NCI-H2107 treated with DMSO at 0.1 percent for 48 hours (cell line): ENCODE measurements around the gene BMI1.

ENCODE experiments used
- DNase-seq: peaks from one replicate; lab custom pipeline; 2025; ENCODE audit not compliant: unreplicated experiment; lab: John Stamatoyannopoulos, UW

The BMI1 gene

DNA sequence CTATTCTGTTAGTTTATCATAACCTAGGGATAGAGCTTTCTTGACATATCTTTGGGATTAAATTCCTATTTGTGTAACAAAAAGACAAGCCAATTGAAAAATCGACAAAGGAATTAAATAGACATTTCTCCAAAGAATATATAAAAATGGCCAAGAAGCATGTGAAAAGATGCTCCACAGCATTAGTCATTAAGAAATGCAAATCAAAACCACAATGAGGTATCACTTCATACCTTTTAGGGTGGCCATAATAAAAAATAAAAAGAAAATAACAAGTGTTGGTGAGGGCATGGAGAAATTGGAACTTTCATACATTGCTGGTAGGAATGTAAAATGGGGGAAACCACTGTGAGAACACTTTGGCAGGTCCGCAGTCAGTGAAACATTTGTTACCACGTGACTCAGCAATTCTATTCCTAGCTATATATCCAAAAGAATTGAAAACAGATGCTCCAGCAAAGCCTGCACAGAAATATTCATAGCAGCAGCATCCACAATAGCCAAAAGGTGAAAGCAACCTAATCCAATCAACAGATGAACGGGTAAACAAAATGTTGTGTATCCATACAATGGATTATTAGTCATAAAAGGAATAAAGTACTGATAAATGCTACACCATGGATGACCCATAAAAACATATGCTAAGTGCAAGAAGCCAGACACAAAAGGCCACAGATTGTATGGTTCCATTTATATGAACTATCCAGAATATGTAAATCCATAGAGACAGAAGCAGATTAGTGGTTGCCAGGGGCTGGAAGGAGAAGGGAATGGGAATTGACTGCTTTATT, 44.9 kb downstream of the BMI1 start:
- DNase-seq = no peak

DNA sequence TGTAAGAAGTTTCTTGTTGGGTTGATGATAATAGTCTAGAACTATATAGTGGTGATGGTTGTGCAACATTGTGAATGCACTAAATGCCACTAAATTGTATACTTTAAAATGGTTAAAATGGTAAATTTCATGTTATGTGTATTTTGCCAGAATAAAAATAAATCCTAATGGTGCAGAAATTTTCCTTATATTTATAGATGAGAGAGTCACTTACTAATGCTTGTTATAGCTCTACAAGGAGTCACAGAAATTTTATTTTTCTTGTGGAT, 45.5 kb downstream of the BMI1 start:
- no peak for DNase-seq

DNA sequence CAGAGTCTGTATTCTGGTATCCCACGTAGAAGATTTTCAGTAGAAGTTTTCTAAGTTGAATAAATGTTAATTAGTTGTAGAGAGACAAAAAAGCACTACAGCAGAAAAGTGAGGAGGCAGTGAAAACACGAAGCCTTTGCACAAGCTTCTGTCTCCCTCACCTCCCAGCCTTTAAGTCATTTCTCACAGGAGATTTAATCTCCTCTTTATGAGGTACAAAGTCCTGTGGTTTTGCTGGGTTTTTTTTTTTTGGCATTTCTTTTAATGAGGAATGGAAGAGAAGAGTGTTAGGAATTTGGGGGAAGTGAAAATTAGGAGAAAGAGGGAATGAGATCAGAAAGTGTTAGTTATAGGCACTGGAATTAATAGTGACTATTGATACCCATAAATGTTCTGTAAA, 45.9 kb downstream of the BMI1 start:
- DNase-seq = no peak

DNA sequence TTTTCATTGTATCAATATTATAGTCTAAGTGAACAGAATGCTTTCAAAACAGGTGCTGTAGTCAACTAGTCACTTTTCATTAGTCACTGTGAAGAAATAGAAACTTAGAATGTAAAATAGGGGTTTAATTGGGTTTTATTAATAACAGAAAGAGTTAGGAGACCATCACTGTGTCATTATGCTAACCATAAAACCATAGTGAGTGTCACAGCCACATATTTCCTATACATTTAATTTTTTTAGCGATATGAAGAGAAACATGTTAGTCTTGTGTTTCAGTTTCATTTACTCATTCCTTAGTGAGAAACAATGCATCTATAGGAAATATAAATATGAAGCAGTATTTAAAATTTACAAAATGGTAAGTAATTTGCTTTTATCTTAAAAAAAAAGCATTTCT, 46.6 kb downstream of the BMI1 start:
- no peak for DNase-seq

DNA sequence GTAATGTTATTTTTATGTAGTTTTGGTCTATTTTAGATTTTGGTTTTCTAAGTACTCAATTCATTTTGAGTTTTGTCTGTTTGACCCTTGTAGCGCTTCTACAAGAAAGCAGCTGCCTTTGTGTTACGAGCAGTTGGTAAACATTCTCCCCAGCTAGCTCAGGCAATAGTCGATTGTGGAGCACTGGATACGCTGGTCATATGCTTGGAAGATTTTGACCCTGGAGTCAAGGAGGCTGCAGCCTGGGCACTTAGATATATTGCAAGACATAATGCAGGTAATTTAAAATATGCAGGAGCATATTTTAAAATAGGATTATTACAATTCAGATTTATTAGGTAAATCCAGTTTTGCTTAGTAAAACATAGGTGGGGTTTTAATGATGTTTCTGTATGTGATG, 47.5 kb downstream of the BMI1 start:
- no peak for DNase-seq

DNA sequence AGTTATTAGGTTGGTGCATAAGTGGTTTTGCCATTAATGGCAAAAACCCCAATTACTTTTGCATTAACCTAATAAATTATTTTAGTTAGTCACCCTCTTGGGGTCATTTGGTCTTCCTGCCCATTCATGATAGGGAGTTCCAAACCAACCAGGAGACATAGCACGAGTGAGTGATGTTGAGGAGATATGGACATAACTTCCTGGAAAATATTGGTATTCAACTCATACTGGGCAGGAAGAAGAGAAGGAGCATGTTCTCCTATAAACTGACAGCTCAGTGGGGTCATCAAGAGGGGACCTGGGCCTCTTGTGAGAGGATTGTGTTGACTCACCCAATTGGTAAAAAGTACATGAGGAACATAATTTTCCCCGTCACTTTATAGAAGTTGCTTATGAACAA, 48.1 kb downstream of the BMI1 start:
- no peak for DNase-seq

DNA sequence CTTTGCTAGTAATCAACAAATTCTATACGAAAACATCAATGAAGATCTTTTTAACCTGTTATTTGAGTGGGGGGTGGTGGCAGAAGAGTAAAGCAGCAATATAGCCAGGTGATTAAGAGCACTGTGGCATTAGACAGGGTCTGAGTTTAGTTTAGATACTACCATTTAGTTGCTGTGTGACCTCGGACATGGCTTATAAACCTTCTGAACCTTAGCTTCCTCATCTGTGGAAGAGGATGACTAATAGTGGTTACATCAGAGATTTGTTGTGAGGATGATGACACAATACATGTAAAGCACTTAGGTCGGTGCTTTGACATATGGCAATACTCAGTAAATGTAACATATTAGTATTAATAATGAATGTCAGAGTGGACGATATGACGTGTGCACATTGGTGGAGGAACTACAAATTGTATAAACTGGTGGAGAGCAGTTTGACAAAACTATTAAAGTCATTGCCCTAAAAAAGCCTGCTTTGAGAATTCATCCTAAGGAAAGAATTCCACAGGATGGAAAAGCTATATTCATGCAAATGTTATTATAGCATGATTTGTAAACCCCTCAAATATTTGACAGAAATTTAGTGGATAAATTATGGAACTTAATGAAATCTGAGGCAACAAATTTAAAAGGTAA, 48.7 kb downstream of the BMI1 start:
- DNase-seq = no peak

DNA sequence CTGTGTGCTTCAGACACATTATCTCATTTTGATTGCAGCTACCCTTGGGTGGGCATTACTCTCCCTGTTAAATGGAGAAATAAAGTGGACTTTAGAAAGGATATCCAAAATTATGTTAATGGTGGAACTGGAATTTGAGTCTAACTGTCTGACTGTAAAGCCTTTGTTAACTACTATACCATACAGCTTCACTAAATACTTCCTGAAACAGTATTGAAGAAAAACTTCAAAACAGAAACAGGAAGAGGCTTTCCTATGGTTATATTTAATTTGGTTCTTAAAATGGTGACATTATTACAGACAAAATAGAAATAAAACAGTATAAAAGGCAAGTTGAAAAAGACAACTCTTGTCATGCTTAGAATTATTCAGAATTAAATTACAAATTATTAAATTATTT, 49.4 kb downstream of the BMI1 start:
- DNase-seq = no peak

DNA sequence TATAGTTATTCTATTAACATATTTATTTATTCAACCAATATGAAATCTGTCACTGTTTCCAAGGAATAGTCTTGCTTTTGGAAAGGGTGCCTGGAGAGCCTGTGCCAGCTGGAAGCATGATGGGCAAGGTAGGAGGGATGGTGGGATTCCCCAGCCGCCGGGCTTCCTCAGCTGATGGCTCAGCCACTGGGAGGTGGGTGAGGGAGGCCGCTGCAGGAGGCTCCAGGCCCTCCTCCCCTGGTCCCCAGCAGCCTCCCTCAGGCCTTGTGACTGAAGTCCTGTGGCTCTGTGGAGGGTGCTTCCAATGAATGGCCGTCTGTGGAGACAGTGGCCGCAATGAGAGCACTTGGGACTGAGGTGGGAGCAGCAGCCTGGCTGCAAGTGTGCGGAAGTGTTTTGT, 51.4 kb downstream of the BMI1 start:
- no peak for DNase-seq

DNA sequence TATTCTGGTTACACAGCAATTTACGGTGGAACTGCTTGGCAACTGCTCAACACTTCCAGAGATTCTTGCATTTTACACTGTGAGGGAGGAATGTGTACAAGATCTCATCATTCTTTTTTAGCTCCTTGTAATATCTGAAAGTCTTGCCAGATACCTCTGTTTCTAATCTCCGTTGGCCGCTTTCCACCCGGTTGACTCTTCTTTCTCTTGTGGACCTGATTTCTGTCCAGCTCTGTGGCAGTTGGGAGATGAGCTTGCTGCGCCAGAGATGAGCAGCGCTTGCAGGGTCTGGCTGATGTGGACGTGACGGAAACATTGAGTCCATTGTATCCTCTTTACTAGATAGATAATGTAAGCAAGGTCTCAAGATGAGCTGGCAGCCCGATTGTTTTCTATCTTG, 52.0 kb downstream of the BMI1 start:
- no peak for DNase-seq

DNA sequence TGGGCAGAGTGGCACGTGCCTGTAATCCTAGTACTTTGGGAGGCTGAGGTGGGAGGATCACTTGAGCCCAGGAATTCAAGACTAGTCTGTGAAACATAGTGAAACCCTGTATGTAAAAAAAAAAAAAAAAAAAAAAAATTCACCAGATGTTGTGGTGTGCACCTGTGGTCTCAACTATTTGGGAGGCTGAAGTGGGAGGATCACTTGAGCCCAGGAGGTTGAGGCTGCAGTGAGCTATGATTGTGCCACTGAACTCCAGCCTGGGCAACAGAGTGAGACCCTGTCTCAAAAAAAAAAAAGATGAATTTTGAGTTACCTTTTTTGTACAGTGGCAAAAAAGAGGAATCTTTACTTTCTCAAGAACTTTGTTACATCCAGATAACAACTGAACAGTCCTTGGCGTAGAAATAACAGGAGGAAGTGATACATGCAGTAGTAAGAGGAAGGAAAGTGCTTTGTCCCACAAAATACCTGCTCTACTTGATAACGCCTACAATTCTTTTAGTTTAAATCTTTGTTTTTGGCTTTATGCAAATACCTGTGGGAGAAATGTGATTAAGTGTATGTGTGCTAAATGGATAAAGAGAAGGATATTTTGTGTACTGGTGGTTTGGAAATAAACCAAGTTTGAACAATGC, 53.7 kb downstream of the BMI1 start:
- no peak for DNase-seq

DNA sequence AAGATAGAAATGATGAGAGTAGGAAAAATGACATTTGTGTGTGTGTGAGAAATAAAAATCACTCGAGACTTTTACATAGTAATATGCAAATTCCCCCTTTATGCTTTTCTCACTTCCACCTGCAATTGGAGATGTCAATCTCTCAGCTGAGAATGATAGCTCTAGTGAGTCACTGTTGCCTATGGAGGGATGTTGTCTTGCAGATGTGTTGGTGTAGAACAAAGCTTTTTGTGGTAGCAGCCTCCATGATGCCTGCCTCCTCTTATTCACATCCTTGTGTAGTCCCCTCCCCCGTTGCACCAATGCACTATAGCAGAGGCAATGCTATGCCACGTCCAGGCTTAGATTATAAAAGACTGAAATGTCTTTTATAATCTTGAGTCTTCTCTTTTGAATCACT, 58.2 kb downstream of the BMI1 start:
- no peak for DNase-seq
